IMR-90 (cell line): ENCODE data around the gene LLGL2.

Source experiments
- FOS ChIP-seq: fragments of 150-350 bp; IDR thresholded peaks from 2 replicates; pipeline ENCODE4 v1.6.1; 2016; ENCODE audit warnings: low read depth, low read length
- MAFK ChIP-seq: IDR thresholded peaks from 2 replicates; pipeline ENCODE4 v1.6.1; 2012; ENCODE audit warnings: low read depth, low read length, improper control_type of control experiment
- POLR2A ChIP-seq: IDR thresholded peaks from 2 replicates; pipeline ENCODE4 v1.6.1; 2012; ENCODE audit warnings: mild to moderate bottlenecking, low read depth, low read length
- RAD21 ChIP-seq: IDR thresholded peaks from 2 replicates; pipeline ENCODE4 v1.6.1; 2012; ENCODE audit warnings: low read length, improper control_type of control experiment
- RCOR1 ChIP-seq: IDR thresholded peaks from 2 replicates; pipeline ENCODE4 v1.6.1; 2012; ENCODE audit warnings: mild to moderate bottlenecking, low read length, improper control_type of control experiment; ENCODE audit not compliant: insufficient replicate concordance
- RFX5 ChIP-seq: IDR thresholded peaks from 2 replicates; pipeline ENCODE4 v1.8.0; 2012; ENCODE audit warnings: low read depth, mild to moderate bottlenecking, low read length, moderate library complexity
- SMC3 ChIP-seq: fragments of 150-350 bp; IDR thresholded peaks from 2 replicates; pipeline ENCODE4 v1.6.1; 2016; ENCODE audit warnings: low read depth, mild to moderate bottlenecking, antibody characterized with exemption, low read length, moderate library complexity
- TF ChIP-seq, protein P1 (sequence below): conservative IDR thresholded peaks from 2 replicates; pipeline ENCODE4 v1.5.1; 2012; ENCODE audit warnings: mild to moderate bottlenecking, low read depth, low read length, improper control_type of control experiment
- TF ChIP-seq, protein P2 (sequence below): fragments of 150-350 bp; IDR thresholded peaks from 2 replicates; pipeline ENCODE4 v1.6.1; 2016; ENCODE audit warnings: low read depth, mild to moderate bottlenecking, low read length, moderate library complexity, borderline replicate concordance

DNA sequence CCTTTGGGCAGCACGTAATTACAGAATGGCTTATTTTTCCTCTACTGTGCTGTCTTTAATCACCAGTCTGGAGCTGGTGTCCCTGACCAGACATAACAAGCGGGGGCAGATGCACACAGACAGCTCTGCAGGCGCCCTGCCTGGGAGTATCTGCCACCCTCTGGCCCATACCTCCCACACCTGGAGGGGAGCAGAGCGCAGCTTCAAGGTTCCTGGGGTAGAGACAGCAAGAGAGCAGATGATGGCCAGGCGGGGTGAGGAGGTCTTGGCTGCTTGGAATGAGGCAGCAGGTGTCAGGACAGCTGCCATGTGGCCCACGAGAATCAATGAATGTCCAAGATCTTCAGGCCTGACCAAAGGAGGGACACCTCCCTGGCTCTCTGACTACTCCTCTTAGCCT lies 45.2 kb upstream of the LLGL2 start:
- TF ChIP-seq, protein P1, sequence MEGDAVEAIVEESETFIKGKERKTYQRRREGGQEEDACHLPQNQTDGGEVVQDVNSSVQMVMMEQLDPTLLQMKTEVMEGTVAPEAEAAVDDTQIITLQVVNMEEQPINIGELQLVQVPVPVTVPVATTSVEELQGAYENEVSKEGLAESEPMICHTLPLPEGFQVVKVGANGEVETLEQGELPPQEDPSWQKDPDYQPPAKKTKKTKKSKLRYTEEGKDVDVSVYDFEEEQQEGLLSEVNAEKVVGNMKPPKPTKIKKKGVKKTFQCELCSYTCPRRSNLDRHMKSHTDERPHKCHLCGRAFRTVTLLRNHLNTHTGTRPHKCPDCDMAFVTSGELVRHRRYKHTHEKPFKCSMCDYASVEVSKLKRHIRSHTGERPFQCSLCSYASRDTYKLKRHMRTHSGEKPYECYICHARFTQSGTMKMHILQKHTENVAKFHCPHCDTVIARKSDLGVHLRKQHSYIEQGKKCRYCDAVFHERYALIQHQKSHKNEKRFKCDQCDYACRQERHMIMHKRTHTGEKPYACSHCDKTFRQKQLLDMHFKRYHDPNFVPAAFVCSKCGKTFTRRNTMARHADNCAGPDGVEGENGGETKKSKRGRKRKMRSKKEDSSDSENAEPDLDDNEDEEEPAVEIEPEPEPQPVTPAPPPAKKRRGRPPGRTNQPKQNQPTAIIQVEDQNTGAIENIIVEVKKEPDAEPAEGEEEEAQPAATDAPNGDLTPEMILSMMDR = no peak
- TF ChIP-seq RFX5 (no peak), SMC3 (no peak), POLR2A (no peak), RCOR1 (no peak), MAFK (no peak), RAD21 (no peak), FOS (no peak)
- TF ChIP-seq, protein P2, sequence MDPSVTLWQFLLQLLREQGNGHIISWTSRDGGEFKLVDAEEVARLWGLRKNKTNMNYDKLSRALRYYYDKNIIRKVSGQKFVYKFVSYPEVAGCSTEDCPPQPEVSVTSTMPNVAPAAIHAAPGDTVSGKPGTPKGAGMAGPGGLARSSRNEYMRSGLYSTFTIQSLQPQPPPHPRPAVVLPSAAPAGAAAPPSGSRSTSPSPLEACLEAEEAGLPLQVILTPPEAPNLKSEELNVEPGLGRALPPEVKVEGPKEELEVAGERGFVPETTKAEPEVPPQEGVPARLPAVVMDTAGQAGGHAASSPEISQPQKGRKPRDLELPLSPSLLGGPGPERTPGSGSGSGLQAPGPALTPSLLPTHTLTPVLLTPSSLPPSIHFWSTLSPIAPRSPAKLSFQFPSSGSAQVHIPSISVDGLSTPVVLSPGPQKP = no peak
